ENCODE results near the gene CT47C1. TPM values are rescaled to one million over a fixed set of nuclear protein-coding genes. Genes with fewer than 3 reads are reported as not detected.

CT47C1 gene
- total RNA-seq, 2 donors from 2014 or later: not detected

DNA sequence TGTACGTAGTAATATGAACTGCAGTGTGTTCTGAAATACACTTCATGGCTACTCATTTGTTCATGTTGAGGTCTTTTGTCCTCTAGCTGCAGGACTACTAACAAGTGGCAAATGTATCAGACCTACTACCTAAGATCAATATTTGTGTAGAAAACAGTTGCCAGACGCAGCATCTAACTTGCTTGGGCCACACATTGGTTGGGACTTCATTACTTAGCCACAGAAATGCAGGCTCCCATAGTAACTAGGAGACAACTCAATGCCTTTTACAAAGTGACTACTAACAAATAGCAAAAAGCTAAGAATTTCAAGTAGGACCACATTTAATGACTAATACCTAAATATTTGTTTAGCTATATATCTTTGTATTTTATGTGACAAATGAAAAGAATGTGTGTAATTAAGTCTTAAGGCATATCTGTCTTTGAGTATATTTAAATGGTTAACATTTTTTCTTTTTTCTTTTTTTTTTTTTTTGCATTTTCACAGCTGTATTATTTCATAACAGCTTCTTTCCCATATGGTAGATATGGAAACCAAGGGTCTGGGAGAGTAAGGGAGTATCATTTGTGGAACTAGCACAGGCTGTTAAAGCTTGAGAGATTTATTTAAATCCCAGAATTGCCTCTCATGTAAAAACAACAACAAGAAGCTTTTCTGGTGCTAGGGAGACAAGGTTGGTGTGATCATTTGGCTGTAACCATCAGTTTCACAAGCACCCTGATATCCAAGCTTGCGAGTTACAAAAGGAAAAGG is 2.7 kb downstream of the CT47C1 start:
- Mint-ChIP-seq H3K27me3 (ENCODE audit: insufficient read depth) (peaks cover 13% of the 10 kb centered on the region), H3K27ac (no peak overlapping the region)

DNA sequence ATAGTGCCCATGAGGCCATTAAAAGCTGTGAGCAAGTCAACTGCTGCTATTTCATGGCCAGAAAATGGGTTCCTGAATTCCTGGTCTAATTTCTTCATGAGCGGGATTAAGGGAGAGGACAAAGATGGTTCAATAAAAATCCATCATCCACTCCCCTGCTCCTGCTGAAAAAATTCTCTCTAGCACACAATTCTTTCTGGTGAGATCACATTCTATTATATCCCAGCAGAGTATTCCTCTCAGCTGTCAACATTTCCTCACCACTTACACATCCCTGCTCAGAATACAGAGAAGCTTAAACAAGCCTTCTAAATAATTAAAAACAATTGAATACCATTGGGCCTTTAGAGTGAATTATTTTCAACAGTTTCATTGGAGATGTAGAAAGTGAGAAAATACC is 9.5 kb downstream of the CT47C1 start:
- H3K36me3 Mint-ChIP-seq (ENCODE audit: low read depth): no peaks in the 10 kb centered on the region
- no peak overlapping the region for H3K27ac Mint-ChIP-seq
- no peaks in the 10 kb centered on the region for H3K36me3 ChIP-seq (ENCODE audit: control insufficient read depth, insufficient read depth, low read length)
- no peak overlapping the region for H3K9ac ChIP-seq (ENCODE audit: extremely low read depth, low read length, poor library complexity, severe bottlenecking)
- no peaks in the 10 kb centered on the region for H3K4me1 ChIP-seq (ENCODE audit: control insufficient read depth, insufficient read depth, low read length)
- no peaks in the 10 kb centered on the region for H3K4me1 Mint-ChIP-seq
- no peaks in the 10 kb centered on the region for H3K9me3 ChIP-seq (ENCODE audit: control insufficient read depth, low read length)
- H3K27me3 Mint-ChIP-seq (ENCODE audit: insufficient read depth): peaks cover 6% of the 10 kb centered on the region
- DNase-seq: no peak
- H3K27ac ChIP-seq (ENCODE audit: low read depth, low read length): no peak overlapping the region
- 83% methylated on average over 1 of the region's 1 CpG; no CpG with 5 or more reads in 1 of the 2 experiments for WGBS, 2 experiments (ENCODE audit: insufficient coverage in 1 of 2, insufficient read length in 1 of 2)
- TF ChIP-seq, protein P1, sequence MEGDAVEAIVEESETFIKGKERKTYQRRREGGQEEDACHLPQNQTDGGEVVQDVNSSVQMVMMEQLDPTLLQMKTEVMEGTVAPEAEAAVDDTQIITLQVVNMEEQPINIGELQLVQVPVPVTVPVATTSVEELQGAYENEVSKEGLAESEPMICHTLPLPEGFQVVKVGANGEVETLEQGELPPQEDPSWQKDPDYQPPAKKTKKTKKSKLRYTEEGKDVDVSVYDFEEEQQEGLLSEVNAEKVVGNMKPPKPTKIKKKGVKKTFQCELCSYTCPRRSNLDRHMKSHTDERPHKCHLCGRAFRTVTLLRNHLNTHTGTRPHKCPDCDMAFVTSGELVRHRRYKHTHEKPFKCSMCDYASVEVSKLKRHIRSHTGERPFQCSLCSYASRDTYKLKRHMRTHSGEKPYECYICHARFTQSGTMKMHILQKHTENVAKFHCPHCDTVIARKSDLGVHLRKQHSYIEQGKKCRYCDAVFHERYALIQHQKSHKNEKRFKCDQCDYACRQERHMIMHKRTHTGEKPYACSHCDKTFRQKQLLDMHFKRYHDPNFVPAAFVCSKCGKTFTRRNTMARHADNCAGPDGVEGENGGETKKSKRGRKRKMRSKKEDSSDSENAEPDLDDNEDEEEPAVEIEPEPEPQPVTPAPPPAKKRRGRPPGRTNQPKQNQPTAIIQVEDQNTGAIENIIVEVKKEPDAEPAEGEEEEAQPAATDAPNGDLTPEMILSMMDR (conservative IDR thresholded peaks at IDR 0.05): no peak
- no peak overlapping the region for H3K4me3 ChIP-seq (ENCODE audit: low read length)
- peaks cover 50% of the 10 kb centered on the region for H3K9me3 Mint-ChIP-seq
- H3K4me3 Mint-ChIP-seq: no peak overlapping the region
- no peaks in the 10 kb centered on the region for H3K27me3 ChIP-seq (ENCODE audit: control insufficient read depth, insufficient read depth, low read length, poor library complexity, severe bottlenecking)

More for the DNA sequence above, 2.7 kb downstream of the CT47C1 start:
- no peak overlapping the region for H3K4me3 Mint-ChIP-seq
- Histone ChIP-seq H3K27me3 (ENCODE audit: control insufficient read depth, insufficient read depth, low read length, poor library complexity, severe bottlenecking) (no peaks in the 10 kb centered on the region), H3K9me3 (ENCODE audit: control insufficient read depth, low read length) (no peaks in the 10 kb centered on the region), H3K36me3 (ENCODE audit: control insufficient read depth, insufficient read depth, low read length) (no peaks in the 10 kb centered on the region), H3K27ac (ENCODE audit: low read depth, low read length) (no peak overlapping the region), H3K4me3 (ENCODE audit: low read length) (no peak overlapping the region), H3K4me1 (ENCODE audit: control insufficient read depth, insufficient read depth, low read length) (no peaks in the 10 kb centered on the region), H3K9ac (ENCODE audit: extremely low read depth, low read length, poor library complexity, severe bottlenecking) (no peak overlapping the region)
- no peaks in the 10 kb centered on the region for H3K4me1 Mint-ChIP-seq
- DNase-seq: no peak
- peaks cover 57% of the 10 kb centered on the region for H3K9me3 Mint-ChIP-seq
- 80 to 98% methylated on average over 1 to 3 of the region's 3 CpGs for WGBS, 2 experiments (ENCODE audit: insufficient coverage in 1 of 2, insufficient read length in 1 of 2)
- H3K36me3 Mint-ChIP-seq (ENCODE audit: low read depth): no peaks in the 10 kb centered on the region
- TF ChIP-seq, protein P1 (conservative IDR thresholded peaks at IDR 0.05): no peak

DNA sequence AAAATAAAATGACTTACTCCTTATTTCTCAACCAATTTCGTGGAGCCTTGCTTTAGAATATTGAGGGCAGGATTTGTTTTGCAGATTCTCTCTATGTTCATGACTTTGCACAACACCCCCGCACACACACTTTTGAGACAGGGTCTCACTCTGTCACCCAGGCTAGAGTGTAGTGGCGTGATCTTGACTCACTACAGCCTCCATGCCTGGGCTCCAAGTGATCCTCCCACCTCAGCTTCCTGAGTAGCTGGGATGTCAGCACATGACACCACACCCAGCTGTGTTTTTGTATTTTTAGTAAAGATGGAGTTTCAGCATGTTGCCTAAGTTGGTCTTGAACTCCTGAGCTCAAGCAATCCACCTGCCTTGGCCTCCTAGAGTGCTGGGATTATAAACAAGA is 12.0 kb downstream of the CT47C1 start:
- TF ChIP-seq, protein P1 (conservative IDR thresholded peaks at IDR 0.05): no peak
- no peak overlapping the region for H3K27ac ChIP-seq (ENCODE audit: low read depth, low read length)
- no peak overlapping the region for H3K4me3 Mint-ChIP-seq
- no peaks in the 10 kb centered on the region for H3K36me3 ChIP-seq (ENCODE audit: control insufficient read depth, insufficient read depth, low read length)
- H3K27me3 Mint-ChIP-seq (ENCODE audit: insufficient read depth): peaks cover 19% of the 10 kb centered on the region
- 91% methylated on average over 3 of the region's 3 CpGs; no CpG with 5 or more reads in 1 of the 2 experiments for WGBS, 2 experiments (ENCODE audit: insufficient coverage in 1 of 2, insufficient read length in 1 of 2)
- H3K4me1 ChIP-seq (ENCODE audit: control insufficient read depth, insufficient read depth, low read length): no peaks in the 10 kb centered on the region
- no peaks in the 10 kb centered on the region for H3K9me3 ChIP-seq (ENCODE audit: control insufficient read depth, low read length)
- no peak overlapping the region for H3K27ac Mint-ChIP-seq
- H3K9me3 Mint-ChIP-seq: peaks cover 47% of the 10 kb centered on the region
- DNase-seq: no peak
- no peaks in the 10 kb centered on the region for H3K4me1 Mint-ChIP-seq
- H3K9ac ChIP-seq (ENCODE audit: extremely low read depth, low read length, poor library complexity, severe bottlenecking): no peak overlapping the region
- no peak overlapping the region for H3K4me3 ChIP-seq (ENCODE audit: low read length)
- H3K36me3 Mint-ChIP-seq (ENCODE audit: low read depth): no peaks in the 10 kb centered on the region
- peaks cover 9% of the 10 kb centered on the region for H3K27me3 ChIP-seq (ENCODE audit: control insufficient read depth, insufficient read depth, low read length, poor library complexity, severe bottlenecking)
